Measurements from ENCODE around the gene MTA2.

The MTA2 gene

DNA sequence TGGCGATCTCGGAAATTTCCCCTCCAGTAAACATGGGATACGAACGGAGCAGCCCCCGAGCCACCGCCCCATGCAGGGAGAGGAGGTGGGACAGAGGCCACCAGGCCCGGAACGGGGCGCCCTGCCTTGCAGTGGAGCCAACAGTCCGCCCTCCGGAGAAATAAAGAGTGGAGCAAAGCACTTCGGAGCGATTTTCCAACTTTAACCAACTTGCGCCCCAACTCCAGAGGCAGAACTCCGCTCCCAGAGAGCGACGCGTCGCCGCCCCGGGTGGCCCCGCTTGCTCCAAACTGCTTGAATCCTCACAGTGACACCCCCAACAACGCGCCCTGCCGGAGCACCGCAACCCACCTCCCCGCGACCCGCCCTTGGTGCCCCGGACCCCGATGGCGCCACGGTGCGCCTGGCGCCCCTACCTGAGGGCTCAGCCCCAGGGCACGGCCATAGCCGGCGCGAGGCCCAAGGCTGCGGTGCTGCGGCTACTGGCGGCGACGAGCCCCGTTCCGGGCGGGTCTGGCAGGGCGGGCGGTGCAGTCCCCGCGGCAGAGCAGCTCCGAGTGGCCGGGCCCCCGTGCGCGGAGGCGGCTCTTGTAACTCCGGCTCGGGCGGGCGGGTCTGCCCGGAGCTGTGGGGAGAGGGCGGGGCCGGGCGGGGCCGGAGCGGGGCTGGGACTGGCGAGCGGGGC, 55.3 kb downstream of the MTA2 start, which contains the start of gene AHNAK:
AHNAK (minus strand) TSS at position 563 of the 685 bp plus-strand sequence. CDS start 10,708 bp downstream, outside the sequence.
- Histone ChIP-seq H2BK120ac (ENCODE audit: low read depth, low read length) (peak within 1 kb of the TSS; percentile 8), H3K79me2 (ENCODE audit: control insufficient read depth, insufficient read depth, low read length) (peaks cover 31% of the 10 kb centered on the region), H4K5ac (ENCODE audit: low read length) (no peak within 1 kb of the TSS), H3K36me3 (ENCODE audit: control insufficient read depth, insufficient read depth, low read length) (no peaks in the 10 kb centered on the region), H3K9ac (ENCODE audit: low read length) (peak within 1 kb of the TSS; percentile 94), H3K27ac (ENCODE audit: low read depth, low read length) (peak within 1 kb of the TSS; percentile 72), H3K79me1 (ENCODE audit: low read length) (peaks cover 14% of the 10 kb centered on the region), H3K27me3 (ENCODE audit: insufficient read depth, low read length, poor library complexity) (no peaks in the 10 kb centered on the region), H3K4me3 (ENCODE audit: low read length) (peak within 1 kb of the TSS; percentile 74), H3K4me1 (ENCODE audit: control insufficient read depth, low read depth, low read length) (peaks cover 10% of the 10 kb centered on the region), H3K18ac (ENCODE audit: low read length) (peak within 1 kb of the TSS; percentile 86), H2AK5ac (ENCODE audit: low read length) (no peak within 1 kb of the TSS), H3K23ac (ENCODE audit: low read length) (peak within 1 kb of the TSS; percentile 59), H2BK5ac (ENCODE audit: low read length) (peak within 1 kb of the TSS; percentile 70), H3K4me2 (ENCODE audit: low read length) (peak within 1 kb of the TSS; percentile 94), H3K56ac (ENCODE audit: low read length) (peak within 1 kb of the TSS; percentile 99), H3K4ac (ENCODE audit: low read depth, low read length) (peak within 1 kb of the TSS; percentile 71), H2BK15ac (replicated peaks; ENCODE audit: low read depth) (no peak within 1 kb of the TSS), H4K8ac (ENCODE audit: low read depth, low read length) (no peak within 1 kb of the TSS)
- no CpG with 5 or more reads among the region's 69 CpGs for WGBS (ENCODE audit: extremely low coverage, insufficient coverage, low lambda C conversion rate)
- peak; percentile 72 for DNase-seq

DNA sequence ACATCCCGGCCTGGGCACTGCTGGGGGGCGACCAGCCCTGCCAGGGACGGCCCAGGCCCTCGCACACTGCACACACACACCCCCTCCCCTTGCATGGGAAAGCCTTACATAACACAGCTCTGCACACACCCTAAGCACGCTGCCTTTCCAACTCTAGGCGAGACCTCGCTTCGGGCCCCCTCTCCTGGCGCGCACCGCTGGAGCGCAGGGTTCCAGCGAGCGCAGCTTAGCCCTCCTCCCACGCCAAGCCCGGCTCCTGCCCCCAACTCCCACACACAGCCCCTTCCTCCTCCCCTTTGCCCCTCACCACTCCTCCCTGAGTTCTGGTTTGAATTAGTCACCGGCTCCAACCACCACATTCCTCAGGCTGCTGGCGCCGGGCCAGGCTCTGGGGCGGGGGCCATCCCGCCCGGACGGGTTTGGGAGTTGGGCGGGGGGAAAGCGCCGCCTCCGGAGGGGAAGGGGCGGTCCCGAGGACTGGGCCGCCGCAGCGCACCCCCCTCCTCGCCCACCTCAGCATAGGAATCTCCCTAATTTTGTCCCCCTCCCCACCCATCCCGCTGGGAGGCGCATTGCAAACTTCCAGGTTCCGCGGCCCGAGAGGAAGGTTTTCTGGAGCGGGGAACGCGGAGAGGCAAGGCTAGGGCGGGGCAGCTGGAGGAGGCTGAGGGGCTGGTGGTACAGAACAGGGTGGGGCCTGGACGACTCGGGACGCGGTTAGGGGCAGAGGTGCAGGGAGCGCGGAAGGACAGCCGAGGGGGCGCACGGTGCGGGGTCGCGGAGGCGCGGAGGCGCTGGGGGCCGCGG, 56.0 kb downstream of the MTA2 start:
- peak overlapping the region; percentile 73 for H2BK5ac ChIP-seq (ENCODE audit: low read length)
- H3K4me2 ChIP-seq (ENCODE audit: low read length): peak overlapping the region; percentile 94
- peaks cover 19% of the 10 kb centered on the region for H3K79me1 ChIP-seq (ENCODE audit: low read length)
- peaks cover 38% of the 10 kb centered on the region for H3K79me2 ChIP-seq (ENCODE audit: control insufficient read depth, insufficient read depth, low read length)
- H3K56ac ChIP-seq (ENCODE audit: low read length): peak overlapping the region; percentile 99
- peak overlapping the region; percentile 96 for H3K23ac ChIP-seq (ENCODE audit: low read length)
- H4K5ac ChIP-seq (ENCODE audit: low read length): no peak overlapping the region
- H3K27ac ChIP-seq (ENCODE audit: low read depth, low read length): peak overlapping the region; percentile 55
- H3K4ac ChIP-seq (ENCODE audit: low read depth, low read length): peak overlapping the region; percentile 49
- peak; percentile 97 for DNase-seq
- H4K8ac ChIP-seq (ENCODE audit: low read depth, low read length): no peak overlapping the region
- H3K18ac ChIP-seq (ENCODE audit: low read length): peak overlapping the region; percentile 22
- no CpG with 5 or more reads among the region's 59 CpGs for WGBS (ENCODE audit: extremely low coverage, insufficient coverage, low lambda C conversion rate)
- peak overlapping the region; percentile 43 for H2AK5ac ChIP-seq (ENCODE audit: low read length)
- H2BK120ac ChIP-seq (ENCODE audit: low read depth, low read length): no peak overlapping the region
- H3K27me3 ChIP-seq (ENCODE audit: insufficient read depth, low read length, poor library complexity): no peaks in the 10 kb centered on the region
- peak overlapping the region; percentile 74 for H3K4me3 ChIP-seq (ENCODE audit: low read length)
- peak overlapping the region; percentile 94 for H3K9ac ChIP-seq (ENCODE audit: low read length)
- no peak overlapping the region for H2BK15ac ChIP-seq (replicated peaks; ENCODE audit: low read depth)
- peaks cover 10% of the 10 kb centered on the region for H3K4me1 ChIP-seq (ENCODE audit: control insufficient read depth, low read depth, low read length)
- H3K36me3 ChIP-seq (ENCODE audit: control insufficient read depth, insufficient read depth, low read length): no peaks in the 10 kb centered on the region

DNA sequence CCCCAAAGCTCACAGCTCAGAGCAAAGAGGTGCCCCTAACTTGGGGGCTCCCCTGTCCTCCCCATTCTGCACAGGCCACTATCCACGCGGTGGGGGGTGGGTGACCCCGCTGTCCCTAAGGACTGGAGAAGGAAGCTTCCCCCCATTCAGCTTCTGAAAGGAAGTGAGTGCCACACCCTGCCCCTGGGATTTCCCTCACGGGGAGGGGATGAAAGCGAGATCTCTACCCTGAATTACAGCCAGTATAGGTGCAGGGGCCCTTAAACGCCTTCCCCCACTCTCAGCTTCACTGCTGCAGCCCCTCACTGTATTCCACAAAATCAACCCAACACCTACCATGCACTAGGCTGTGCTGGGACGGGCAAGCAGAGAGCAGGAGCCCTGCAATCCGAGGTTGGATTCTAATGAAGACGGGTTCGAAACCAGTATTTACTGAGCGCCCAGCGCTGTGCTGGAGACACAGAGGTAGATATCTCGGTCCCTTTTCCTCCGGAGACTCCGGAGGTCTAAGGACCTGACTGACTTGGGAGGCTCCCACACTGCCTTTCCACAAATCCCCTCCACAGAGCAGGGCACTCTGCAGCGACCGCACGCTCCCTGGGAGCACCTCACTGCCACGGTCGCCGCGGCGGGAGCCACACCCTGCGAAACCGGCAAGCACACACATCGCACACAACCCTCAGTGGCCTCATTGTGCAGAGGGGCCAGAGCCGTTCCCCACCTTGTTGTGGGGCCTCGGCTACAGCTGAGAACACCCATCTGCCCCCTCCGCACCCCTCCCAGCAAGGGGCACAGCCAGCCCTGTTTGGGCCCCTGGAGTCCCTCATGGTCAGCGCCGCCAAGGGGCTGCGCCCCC, 56.9 kb downstream of the MTA2 start:
- H2AK5ac ChIP-seq (ENCODE audit: low read length): peak overlapping the region; percentile 43
- H3K79me1 ChIP-seq (ENCODE audit: low read length): peaks cover 19% of the 10 kb centered on the region
- no peak overlapping the region for H4K8ac ChIP-seq (ENCODE audit: low read depth, low read length)
- no peak overlapping the region for H4K5ac ChIP-seq (ENCODE audit: low read length)
- H3K27me3 ChIP-seq (ENCODE audit: insufficient read depth, low read length, poor library complexity): no peaks in the 10 kb centered on the region
- no peaks in the 10 kb centered on the region for H3K36me3 ChIP-seq (ENCODE audit: control insufficient read depth, insufficient read depth, low read length)
- peak overlapping the region; percentile 20 for H3K18ac ChIP-seq (ENCODE audit: low read length)
- H3K4ac ChIP-seq (ENCODE audit: low read depth, low read length): no peak overlapping the region
- no CpG with 5 or more reads among the region's 32 CpGs for WGBS (ENCODE audit: extremely low coverage, insufficient coverage, low lambda C conversion rate)
- no peak for DNase-seq
- peaks cover 10% of the 10 kb centered on the region for H3K4me1 ChIP-seq (ENCODE audit: control insufficient read depth, low read depth, low read length)
- peak overlapping the region; percentile 96 for H3K23ac ChIP-seq (ENCODE audit: low read length)
- H2BK15ac ChIP-seq (replicated peaks; ENCODE audit: low read depth): no peak overlapping the region
- no peak overlapping the region for H2BK120ac ChIP-seq (ENCODE audit: low read depth, low read length)
- H3K56ac ChIP-seq (ENCODE audit: low read length): peak overlapping the region; percentile 99
- peak overlapping the region; percentile 52 for H3K27ac ChIP-seq (ENCODE audit: low read depth, low read length)
- peaks cover 44% of the 10 kb centered on the region for H3K79me2 ChIP-seq (ENCODE audit: control insufficient read depth, insufficient read depth, low read length)
- H3K4me3 ChIP-seq (ENCODE audit: low read length): peak overlapping the region; percentile 74
- H2BK5ac ChIP-seq (ENCODE audit: low read length): peak overlapping the region; percentile 73
- peak overlapping the region; percentile 94 for H3K4me2 ChIP-seq (ENCODE audit: low read length)
- peak overlapping the region; percentile 94 for H3K9ac ChIP-seq (ENCODE audit: low read length)

DNA sequence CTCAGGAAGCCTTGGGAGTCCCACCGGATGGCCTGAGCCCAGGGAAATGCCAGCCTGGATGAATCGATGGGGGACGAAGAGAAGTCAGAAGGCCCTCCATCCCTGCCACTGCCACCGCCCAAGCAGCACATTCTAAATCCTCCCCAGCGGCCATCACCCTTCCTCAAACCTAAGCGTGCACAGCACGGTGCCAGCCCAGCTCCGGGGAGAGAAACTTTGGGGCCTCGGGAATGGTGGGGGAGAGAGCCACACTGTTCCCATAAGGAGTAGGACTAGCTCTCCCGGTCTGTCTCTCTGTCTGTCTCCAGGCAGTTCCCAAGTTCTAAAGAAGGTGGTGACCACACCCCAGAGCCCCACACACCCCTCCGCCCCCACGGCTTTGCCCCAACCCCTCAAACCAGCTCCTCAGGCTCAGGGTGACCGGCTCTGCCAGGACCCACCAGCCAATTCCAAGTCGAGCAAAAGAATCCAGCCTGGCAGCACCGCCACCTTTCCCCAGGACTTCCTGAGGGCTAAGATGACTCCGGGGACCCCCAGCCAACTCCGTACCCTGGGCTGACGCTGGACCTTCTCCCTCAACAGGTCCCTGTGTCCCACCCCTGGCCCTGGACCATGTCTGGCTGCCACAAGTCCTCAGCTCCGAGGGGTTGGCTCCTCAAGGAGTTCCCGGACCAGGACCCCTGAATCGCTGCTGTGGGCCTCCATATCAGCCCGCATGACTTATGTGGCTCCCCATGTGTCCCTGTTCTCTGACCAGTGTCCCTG, 57.8 kb downstream of the MTA2 start:
- no peak for DNase-seq
- Histone ChIP-seq H2BK5ac (ENCODE audit: low read length) (no peak overlapping the region), H3K79me1 (ENCODE audit: low read length) (peaks cover 23% of the 10 kb centered on the region), H4K5ac (ENCODE audit: low read length) (no peak overlapping the region), H3K4me2 (ENCODE audit: low read length) (peak overlapping the region; percentile 94), H3K36me3 (ENCODE audit: control insufficient read depth, insufficient read depth, low read length) (no peaks in the 10 kb centered on the region), H3K56ac (ENCODE audit: low read length) (peak overlapping the region; percentile 99), H2BK120ac (ENCODE audit: low read depth, low read length) (no peak overlapping the region), H4K8ac (ENCODE audit: low read depth, low read length) (no peak overlapping the region), H3K27me3 (ENCODE audit: insufficient read depth, low read length, poor library complexity) (no peaks in the 10 kb centered on the region), H3K79me2 (ENCODE audit: control insufficient read depth, insufficient read depth, low read length) (peaks cover 51% of the 10 kb centered on the region), H3K4me1 (ENCODE audit: control insufficient read depth, low read depth, low read length) (peaks cover 10% of the 10 kb centered on the region), H2AK5ac (ENCODE audit: low read length) (peak overlapping the region; percentile 59), H3K18ac (ENCODE audit: low read length) (peak overlapping the region; percentile 9), H3K9ac (ENCODE audit: low read length) (peak overlapping the region; percentile 94), H3K4ac (ENCODE audit: low read depth, low read length) (no peak overlapping the region), H2BK15ac (replicated peaks; ENCODE audit: low read depth) (no peak overlapping the region), H3K23ac (ENCODE audit: low read length) (no peak overlapping the region), H3K4me3 (ENCODE audit: low read length) (peak overlapping the region; percentile 74), H3K27ac (ENCODE audit: low read depth, low read length) (peak overlapping the region; percentile 17)
- WGBS (ENCODE audit: extremely low coverage, insufficient coverage, low lambda C conversion rate): no CpG with 5 or more reads among the region's 22 CpGs
